Measurements from ENCODE around the gene PRKAR2A. TPM values are rescaled to one million over a fixed set of nuclear protein-coding genes. Genes with fewer than 3 reads are reported as not detected.
"Not testable (repeated sequence)": the region's sequence is repeated elsewhere in the genome, so short reads cannot be mapped to it uniquely, and the experiment has no call there.

PRKAR2A gene
- total RNA-seq, 2 donors from 2014 or later = 26.8 to 28.5 TPM

DNA sequence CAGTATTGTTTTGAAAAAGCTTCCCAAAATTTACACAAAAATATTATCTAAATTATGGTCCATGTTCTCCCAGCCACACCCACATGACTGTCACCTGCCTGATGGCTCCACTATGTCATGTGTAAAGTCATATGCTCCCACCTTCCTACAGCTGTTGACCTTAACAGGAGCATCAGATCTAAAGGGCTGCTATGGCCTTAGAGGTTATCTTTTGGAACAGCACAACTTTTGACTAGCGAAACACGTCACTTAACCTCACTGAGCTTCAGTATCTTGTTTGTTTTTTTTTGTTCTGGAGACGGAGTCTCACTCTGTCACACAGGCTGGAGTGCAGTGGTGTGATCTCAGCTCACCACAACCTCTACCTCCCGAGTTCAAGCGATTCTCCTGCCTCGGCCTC is 64.4 kb downstream of the PRKAR2A start:
- Histone ChIP-seq H3K4me1 (no peaks in the 10 kb centered on the region), H3K27ac (no peak overlapping the region), H3K27me3 (no peaks in the 10 kb centered on the region), H3K9me3 (no peaks in the 10 kb centered on the region), H3K36me3 (peaks cover 36% of the 10 kb centered on the region), H3K4me3 (no peak overlapping the region)
- TF ChIP-seq, protein P1, sequence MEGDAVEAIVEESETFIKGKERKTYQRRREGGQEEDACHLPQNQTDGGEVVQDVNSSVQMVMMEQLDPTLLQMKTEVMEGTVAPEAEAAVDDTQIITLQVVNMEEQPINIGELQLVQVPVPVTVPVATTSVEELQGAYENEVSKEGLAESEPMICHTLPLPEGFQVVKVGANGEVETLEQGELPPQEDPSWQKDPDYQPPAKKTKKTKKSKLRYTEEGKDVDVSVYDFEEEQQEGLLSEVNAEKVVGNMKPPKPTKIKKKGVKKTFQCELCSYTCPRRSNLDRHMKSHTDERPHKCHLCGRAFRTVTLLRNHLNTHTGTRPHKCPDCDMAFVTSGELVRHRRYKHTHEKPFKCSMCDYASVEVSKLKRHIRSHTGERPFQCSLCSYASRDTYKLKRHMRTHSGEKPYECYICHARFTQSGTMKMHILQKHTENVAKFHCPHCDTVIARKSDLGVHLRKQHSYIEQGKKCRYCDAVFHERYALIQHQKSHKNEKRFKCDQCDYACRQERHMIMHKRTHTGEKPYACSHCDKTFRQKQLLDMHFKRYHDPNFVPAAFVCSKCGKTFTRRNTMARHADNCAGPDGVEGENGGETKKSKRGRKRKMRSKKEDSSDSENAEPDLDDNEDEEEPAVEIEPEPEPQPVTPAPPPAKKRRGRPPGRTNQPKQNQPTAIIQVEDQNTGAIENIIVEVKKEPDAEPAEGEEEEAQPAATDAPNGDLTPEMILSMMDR (IDR thresholded peaks at IDR 0.05) = no peak
- DNase-seq (ENCODE audit: low spot score) = no peak

DNA sequence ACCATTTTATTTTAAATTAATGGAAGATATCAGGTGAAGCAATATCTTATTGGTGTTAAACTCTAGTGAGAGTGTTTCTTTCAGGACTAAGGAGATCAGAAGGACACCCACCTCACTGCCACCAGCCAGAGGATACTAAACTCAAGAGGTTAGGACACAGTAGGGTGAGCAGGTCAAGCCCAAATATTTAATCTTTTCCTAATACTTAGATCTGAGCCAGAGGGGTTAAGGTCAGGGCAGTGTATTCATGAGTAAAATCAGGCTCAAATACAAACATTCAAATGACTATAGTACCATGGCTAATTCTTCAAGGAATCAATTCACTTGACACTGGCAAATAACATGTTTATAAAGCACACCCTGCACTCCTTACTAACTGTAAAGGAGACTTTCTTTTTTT is 65.6 kb downstream of the PRKAR2A start:
- H3K4me1 ChIP-seq = no peaks in the 10 kb centered on the region
- H3K27ac ChIP-seq = no peak overlapping the region
- no peak overlapping the region for H3K4me3 ChIP-seq
- no peak for DNase-seq (ENCODE audit: low spot score)
- TF ChIP-seq, protein P1 (IDR thresholded peaks at IDR 0.05) = no peak
- H3K27me3 ChIP-seq = no peaks in the 10 kb centered on the region
- H3K9me3 ChIP-seq = no peaks in the 10 kb centered on the region
- peaks cover 36% of the 10 kb centered on the region for H3K36me3 ChIP-seq

DNA sequence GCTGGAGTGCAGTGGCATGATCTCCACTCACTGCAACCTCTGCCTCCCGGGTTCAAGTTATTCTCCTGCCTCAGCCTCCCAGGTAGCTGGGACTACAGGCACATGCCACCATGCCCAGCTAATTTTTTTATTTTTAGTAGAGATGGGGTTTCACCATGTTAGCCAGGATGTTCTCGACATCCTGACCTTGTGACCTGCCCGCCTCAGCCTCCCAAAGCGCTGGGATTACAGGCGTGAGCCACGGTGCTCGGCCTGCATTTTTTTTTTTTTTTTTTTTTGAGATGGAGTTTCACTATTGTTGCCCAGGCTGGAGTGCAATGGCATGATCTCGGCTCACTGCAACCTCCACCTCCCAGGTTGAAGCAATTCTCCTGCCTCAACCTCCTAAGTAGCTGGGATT is 69.1 kb downstream of the PRKAR2A start:
- H3K4me1 ChIP-seq; DNase-seq (ENCODE audit: low spot score); H3K27ac ChIP-seq; H3K27me3 ChIP-seq; H3K4me3 ChIP-seq; H3K9me3 ChIP-seq: not testable (repeated sequence)
- peaks cover 22% of the 10 kb centered on the region for H3K36me3 ChIP-seq

DNA sequence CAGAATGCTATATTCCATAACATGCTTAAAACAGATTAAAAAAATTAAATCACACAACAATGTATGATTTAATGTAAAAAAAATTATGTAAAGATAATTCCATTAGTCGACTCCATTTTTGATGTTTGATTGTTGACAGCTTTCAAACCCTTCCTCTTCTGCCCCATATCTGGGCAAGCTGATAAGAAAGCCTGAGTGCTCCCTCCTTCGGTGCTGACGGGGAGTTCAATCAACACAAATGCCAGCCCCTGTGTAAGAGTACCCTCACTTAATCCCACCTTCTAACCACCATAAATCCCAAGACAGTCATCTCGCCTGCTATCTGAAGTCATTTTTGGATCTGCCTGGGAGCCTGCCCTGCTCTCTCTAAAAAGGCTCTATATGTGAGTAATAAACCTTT is 70.8 kb downstream of the PRKAR2A start:
- no peak for DNase-seq (ENCODE audit: low spot score)
- no peaks in the 10 kb centered on the region for H3K27me3 ChIP-seq
- no peaks in the 10 kb centered on the region for H3K4me1 ChIP-seq
- TF ChIP-seq, protein P1 (IDR thresholded peaks at IDR 0.05) = no peak
- H3K36me3 ChIP-seq = peaks cover 24% of the 10 kb centered on the region
- H3K27ac ChIP-seq = no peak overlapping the region
- no peaks in the 10 kb centered on the region for H3K9me3 ChIP-seq
- H3K4me3 ChIP-seq = no peak overlapping the region

DNA sequence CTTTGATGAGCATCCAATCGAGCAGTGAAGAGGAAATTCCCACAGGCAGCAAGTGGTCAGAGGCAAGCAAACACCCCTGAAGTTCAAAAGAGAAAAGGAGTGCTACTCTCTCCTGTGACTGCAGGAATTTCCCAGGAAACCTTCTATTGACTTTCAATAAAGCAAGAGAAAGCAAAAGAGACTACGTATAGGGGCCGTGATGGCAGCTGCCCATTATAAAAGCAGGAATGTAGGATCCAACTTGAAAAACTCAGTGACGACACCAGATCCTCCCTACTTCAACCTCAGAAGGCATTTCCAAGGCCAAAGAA is 77.5 kb downstream of the PRKAR2A start:
- no peak overlapping the region for H3K4me3 ChIP-seq
- peaks cover 46% of the 10 kb centered on the region for H3K36me3 ChIP-seq
- H3K9me3 ChIP-seq = no peaks in the 10 kb centered on the region
- no peak overlapping the region for H3K27ac ChIP-seq
- TF ChIP-seq, protein P1 (IDR thresholded peaks at IDR 0.05) = no peak
- no peaks in the 10 kb centered on the region for H3K27me3 ChIP-seq
- no peak for DNase-seq (ENCODE audit: low spot score)
- H3K4me1 ChIP-seq = no peaks in the 10 kb centered on the region

DNA sequence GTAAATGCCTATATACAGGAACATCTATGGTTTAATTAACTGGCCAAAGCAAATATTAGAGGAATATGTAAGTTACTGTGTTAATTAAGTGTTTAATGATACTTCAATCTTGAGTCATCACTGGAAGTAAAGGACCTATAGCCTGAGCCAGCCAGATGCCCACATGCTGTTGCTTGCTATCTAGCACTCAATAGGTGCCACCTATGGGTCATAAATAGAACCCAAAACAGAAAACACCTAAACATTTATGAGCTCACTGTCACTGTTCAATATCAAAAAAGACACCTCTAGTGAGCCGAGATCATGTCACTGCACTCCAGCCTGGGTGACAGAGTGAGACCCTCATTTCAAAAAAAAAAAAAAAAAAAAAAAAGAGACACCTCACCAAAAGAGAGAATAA is 82.3 kb downstream of the PRKAR2A start:
- Histone ChIP-seq H3K9me3 (no peaks in the 10 kb centered on the region), H3K4me1 (no peaks in the 10 kb centered on the region), H3K4me3 (no peak overlapping the region), H3K27ac (no peak overlapping the region), H3K27me3 (no peaks in the 10 kb centered on the region), H3K36me3 (peaks cover 43% of the 10 kb centered on the region)
- no peak for DNase-seq (ENCODE audit: low spot score)
- TF ChIP-seq, protein P1 (IDR thresholded peaks at IDR 0.05) = peak in 1 of 2 donors; percentile 32
